ENCODE data around the gene STAC3.

DNA sequence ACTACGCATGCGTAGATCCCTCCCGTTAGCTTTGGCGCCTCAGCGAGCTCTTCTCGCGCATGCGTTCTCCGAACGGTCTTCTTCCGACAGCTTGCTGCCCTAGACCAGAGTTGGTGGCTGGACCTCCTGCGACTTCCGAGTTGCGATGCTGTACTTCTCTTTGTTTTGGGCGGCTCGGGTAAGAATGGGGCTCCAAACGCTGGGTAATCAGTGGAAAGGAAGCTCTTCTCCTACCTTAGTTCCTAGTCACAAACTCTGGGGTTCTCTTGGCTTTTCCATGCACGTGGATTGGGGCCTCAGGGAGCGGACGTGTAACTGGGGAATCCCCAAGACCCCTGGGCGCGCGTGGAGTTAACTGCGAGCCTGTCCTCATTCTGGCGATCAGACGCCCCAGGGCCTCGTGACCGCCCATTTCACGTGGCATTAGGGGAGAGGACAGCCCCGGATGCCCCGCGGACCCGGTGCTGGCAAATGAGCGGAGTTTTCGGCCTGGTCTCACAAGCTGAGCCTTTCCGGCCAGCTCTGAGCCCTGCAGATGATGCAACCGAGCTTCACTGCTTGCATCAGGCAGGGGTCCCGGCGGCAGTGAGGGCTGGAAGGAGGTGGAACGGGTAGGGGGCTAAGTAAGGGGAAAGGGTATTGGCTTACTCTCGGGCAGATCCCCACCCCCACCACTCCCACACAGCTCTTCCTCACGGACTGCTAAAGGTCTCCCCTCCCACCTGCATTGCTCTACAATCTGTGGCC, 21.2 kb downstream of the STAC3 start, which contains the start of gene SHMT2:
- TF ChIP-seq E2F1 (CRISPR knock-in tag; IDR thresholded peaks at IDR 0.05) (no peak), SMAD4 (CRISPR knock-in tag; IDR thresholded peaks at IDR 0.05) (no peak), AFF4 (CRISPR knock-in tag; IDR thresholded peaks at IDR 0.05; ENCODE audit: borderline replicate concordance) (no peak), ESRRA (CRISPR knock-in tag; IDR thresholded peaks at IDR 0.05; ENCODE audit: borderline replicate concordance) (no peak), NFE2L1 (CRISPR knock-in tag; IDR thresholded peaks at IDR 0.05) (no peak; the same call in 1 of the 2 replicates), KAT7 (CRISPR knock-in tag; IDR thresholded peaks at IDR 0.05; ENCODE audit: borderline replicate concordance) (no peak), ZMAT4 (CRISPR knock-in tag; IDR thresholded peaks at IDR 0.05) (no peak), ATF1 (CRISPR knock-in tag; IDR thresholded peaks at IDR 0.05) (no peak), OVOL2 (CRISPR knock-in tag; IDR thresholded peaks at IDR 0.05; ENCODE audit: borderline replicate concordance) (no peak)
- TF ChIP-seq, protein P1, sequence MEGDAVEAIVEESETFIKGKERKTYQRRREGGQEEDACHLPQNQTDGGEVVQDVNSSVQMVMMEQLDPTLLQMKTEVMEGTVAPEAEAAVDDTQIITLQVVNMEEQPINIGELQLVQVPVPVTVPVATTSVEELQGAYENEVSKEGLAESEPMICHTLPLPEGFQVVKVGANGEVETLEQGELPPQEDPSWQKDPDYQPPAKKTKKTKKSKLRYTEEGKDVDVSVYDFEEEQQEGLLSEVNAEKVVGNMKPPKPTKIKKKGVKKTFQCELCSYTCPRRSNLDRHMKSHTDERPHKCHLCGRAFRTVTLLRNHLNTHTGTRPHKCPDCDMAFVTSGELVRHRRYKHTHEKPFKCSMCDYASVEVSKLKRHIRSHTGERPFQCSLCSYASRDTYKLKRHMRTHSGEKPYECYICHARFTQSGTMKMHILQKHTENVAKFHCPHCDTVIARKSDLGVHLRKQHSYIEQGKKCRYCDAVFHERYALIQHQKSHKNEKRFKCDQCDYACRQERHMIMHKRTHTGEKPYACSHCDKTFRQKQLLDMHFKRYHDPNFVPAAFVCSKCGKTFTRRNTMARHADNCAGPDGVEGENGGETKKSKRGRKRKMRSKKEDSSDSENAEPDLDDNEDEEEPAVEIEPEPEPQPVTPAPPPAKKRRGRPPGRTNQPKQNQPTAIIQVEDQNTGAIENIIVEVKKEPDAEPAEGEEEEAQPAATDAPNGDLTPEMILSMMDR (IDR thresholded peaks at IDR 0.05): no peak
- TF ChIP-seq, protein P2, sequence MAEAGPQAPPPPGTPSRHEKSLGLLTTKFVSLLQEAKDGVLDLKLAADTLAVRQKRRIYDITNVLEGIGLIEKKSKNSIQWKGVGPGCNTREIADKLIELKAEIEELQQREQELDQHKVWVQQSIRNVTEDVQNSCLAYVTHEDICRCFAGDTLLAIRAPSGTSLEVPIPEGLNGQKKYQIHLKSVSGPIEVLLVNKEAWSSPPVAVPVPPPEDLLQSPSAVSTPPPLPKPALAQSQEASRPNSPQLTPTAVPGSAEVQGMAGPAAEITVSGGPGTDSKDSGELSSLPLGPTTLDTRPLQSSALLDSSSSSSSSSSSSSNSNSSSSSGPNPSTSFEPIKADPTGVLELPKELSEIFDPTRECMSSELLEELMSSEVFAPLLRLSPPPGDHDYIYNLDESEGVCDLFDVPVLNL (CRISPR knock-in tag; IDR thresholded peaks at IDR 0.05; ENCODE audit: borderline replicate concordance, low read depth): no peak; the same call in 1 of the 2 replicates
